GM19043 (cell line): ENCODE results near the gene SAPCD1.

ENCODE experiments used
- ATAC-seq: cut with Tn5 transposase; IDR thresholded peaks from one replicate; pipeline ENCODE4 v1.9.1; 2021; ENCODE audit warnings: low read depth; ENCODE audit not compliant: unreplicated experiment

SAPCD1 gene

DNA sequence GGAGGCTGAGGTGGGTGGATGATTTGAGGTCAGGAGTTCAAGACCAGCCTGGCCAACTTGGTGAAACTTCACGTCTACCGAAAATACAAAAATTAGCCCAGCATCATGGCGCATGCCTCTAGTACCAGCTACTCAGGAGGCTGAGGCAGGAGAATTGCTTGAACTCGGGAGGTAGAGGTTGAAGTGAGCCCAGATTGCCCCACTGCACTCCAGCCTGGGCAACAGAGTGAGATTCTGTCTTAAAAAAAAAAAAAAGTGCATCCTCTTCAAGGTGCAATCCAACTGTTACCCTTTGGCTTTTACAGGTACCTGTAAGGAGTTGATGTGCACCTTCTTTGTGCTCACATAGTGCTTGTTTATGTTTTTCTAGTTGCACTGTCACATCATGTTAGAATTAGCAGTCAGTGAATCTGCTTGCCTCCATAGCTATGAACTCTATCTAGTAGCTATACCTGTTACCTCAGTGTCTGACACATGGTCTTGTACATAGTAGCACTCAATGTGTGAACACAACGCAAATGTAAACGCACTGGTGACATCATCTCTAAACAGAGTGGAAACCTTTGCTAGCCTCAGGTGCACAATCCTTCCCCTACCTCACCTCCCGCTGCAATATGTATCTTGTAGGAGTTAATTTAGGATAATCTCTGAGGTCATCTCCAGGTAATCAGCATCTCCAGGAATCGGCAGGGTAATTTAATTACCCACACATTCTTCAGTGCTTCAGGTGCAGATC, 13.0 kb upstream of the SAPCD1 start:
- no peak for ATAC-seq

DNA sequence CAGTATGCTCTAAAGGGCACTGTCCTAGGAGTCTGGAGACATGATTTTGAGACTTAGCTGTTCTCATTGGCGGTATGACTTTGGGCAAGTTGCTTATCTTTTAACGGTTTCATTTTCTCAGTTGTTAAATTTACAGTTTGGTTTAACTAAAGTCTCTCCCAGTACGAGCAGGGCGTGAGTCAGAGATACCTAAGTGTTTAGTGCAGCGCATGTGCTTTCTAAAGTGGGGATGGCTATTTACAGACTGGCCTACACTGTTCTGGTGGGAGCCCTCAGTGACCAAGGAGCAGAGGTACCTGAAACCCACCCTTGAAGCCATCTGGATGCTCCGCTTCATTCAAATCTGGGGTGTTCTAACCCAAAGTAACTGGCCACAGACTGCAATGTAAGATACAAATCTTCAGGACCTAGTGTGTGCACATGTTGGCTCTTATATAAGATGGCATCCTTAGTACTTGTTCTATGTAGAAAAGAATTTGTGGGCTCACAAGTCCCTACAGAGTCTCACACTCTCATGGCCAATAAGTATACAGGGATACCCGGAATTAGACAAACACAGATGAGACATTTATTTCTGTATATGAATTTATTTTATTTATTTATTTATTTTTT, 11.9 kb upstream of the SAPCD1 start:
- ATAC-seq = no peak

DNA sequence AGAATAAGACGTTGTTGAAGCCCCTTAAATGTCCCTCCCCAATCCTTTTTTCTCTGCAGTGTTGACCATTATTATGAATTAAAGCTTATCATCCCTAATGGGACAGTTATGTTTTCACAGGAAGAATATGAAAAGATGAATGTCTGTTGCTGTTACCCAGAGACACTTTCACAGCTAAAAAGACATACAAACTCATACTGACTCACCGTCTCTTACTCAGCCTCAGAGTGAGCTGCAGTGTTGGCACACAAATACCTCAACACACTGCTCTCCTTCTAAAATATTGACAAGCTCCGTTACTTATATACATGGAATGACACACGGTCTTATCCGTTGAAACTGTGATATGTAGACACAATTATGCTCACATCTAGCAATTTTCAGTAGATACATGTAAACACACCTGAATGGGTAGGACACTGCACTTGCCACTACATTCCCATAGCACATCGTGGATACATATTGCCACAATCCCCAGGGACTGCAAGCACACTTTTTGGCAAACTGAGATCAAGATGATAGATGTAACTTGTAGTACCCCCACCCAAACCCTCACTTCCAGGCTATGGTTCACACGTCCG, 9.6 kb upstream of the SAPCD1 start:
- no peak for ATAC-seq

DNA sequence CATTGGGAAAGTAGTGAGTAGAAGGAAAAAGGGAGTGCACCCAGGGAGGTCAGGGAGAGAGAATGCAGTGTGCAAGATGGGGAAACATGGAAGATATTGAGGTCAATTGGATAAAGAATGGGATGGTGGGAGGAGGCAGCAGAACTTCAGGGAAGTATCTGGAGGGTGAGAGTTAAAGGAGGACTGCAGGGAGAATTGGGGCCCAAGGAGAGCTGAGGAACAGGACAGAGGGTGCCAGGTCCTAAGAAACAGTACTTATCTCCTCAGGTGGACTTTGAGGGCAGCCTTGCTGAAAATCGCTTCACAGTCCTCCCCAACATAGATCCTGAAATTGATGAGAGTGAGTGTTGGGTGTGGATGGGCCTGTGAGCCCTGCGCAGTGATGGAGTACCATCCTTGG, 4.2 kb upstream of the SAPCD1 start:
- no peak for ATAC-seq

DNA sequence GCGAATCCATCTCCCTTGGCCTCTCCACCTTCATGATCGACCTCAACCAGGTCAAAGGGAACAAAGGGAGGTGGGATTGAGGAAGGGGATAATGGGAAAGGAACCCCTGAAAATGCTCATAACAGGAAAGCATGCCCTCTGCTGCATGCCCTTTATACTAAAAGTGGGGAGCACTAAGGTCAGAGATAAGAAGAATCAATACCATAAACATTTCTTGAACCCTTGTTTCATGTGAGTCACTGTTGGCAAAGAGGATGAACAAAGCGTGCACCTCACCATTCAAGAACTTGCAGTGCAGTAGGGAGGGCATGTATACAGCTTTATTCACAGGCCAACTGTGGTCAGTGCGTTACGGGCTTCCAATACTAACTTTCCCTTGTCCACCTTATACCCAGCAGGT, 1.7 kb upstream of the SAPCD1 start:
- no peak for ATAC-seq

DNA sequence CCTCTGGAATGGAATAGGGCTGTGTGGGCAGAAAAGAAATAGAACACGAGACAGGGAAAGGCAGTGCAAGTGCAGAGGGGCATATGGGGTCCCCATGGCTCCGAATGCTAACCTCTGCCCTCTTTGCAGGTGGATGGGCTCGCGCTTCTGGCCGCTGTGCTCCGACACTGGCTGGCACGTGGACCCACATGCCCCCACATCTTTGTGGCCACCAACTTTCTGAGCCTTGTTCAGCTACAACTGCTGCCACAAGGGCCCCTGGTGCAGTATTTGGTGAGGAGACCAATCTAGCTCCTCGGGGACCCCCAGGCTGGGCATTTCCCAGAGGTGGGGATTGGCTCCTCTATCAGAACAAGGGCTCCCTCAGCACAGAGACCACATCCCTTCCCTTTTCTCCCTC, 1.1 kb upstream of the SAPCD1 start:
- no peak for ATAC-seq

DNA sequence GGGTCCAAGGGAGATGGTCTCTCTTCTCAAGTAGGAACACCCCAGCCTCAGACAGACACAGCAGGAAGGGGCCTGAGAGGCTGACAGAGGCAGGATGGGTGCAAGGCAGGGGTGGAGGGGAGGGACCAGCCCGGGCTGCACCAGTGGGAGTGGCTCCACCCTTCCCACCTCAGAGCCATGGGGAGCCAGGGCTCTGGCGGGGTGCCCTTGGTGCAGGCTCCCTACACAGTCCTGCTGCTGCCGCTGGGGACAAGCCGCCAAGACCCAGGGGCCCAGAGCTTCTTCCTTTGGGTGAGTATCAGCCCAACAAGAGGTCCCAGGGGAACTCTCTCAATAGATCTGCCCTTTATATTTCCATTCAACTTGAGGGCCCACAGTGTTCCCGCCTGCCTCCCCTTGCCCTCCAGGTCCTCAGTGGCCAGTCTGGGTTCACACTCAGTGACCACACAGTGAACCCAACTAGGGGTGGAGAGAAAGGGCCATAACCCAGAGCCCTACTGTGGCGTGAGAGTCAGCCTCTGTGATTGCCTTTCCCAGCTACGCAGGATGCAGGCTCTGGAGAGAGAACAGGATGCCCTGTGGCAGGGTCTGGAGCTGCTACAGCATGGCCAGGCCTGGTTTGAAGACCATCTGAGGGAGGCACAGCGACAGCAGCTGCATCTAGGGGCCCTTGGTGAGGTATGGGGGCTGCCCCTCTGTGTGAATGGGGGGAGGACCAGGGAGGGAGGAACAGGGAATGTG, 592 bp downstream of the SAPCD1 start:
- ATAC-seq = no peak

DNA sequence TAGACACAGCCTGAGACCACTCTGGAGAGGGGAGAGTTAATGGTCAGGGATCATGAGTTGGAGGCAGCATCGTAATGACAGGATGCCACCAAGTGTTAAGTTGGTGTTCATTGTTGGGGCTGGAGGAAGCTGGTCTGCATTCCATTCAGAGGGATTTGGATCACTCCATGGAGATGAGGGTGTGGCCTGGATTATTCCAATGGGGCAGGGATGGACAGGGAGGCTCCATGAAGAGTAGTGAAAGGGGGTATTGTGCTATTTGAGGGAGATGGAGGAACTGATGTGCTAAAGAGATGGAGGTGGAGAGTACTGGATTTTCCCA, 1.1 kb downstream of the SAPCD1 start:
- ATAC-seq = no peak

DNA sequence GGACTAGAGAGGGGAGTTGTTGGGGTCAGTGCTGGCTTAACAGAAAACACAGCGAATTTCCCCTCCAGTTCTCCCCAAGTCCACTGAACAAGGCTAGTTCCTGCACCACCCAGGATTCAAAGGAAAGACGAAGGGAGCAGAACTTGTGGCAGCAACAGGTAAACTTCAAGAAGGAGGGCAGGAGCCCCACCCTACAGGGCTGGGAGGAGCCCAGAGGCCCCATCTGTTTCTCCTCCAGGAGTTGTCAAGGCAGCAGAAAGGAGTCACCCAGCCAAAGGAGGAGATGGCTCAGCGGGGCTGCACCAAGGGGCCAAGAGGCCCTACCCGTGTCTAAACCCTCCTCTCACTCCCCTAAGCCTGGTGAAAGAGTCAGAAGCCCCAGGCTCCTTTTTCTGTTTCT, 1.7 kb downstream of the SAPCD1 start:
- ATAC-seq = no peak

DNA sequence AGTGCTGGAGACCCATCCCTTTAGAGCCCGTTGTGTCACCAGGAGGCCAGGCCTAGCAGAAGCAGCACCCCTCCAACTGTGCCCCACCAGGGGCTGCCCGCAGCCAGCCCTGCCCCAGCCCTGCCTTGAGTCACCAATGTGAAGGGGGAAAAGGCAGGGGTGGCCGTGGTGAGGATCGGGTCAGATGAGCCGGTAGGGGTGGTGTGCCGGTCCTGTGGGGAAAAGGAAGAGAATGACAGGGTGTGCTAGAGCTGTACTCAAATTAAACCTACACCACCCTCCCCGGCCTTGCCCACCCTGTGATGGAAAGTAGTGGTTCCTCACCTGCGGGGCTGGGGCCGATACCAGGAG, 3.1 kb downstream of the SAPCD1 start:
- ATAC-seq = no peak

DNA sequence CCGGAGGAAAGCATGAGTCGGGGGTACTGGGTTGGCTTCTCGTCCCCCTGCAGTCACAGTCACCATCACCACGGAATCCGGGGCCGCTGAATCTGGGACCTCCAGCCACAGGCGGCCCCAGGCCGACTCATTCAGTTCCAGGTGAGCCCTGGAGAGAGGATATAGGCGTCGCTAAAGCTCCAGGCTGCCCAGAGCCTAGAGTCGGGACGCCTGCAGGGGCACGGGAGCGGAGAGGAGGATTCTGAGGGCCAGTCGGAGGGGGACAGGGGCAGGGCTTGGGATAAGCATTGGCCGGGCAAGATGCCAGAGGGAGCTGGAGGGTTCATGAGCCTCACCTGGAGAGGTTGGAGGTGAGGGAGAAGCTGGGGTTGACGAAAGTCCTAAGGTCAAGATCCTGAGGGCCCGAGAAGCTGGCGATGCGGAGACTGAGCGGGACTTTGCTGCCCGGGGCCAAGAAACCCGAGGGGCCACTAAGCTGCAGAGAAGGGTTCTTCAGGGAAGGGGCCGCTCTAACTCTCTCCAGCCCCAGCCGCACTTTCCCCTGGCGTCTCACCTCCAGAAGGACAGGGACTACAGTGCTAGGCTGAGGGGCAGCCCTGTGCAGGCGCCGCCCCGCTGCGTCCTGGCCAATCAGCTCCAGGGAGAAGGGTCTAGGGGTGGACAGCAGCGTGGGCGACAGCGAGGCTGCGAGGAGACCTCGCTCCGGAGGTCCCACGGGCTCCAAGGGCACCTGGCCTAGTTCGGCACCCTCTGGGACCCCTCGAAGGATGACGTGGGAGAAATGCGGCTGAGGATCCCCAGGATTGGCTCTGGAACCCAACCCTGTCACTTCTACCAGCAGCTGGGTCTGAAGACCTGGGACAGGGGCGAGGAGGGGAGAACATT, 3.7 kb downstream of the SAPCD1 start:
- no peak for ATAC-seq

DNA sequence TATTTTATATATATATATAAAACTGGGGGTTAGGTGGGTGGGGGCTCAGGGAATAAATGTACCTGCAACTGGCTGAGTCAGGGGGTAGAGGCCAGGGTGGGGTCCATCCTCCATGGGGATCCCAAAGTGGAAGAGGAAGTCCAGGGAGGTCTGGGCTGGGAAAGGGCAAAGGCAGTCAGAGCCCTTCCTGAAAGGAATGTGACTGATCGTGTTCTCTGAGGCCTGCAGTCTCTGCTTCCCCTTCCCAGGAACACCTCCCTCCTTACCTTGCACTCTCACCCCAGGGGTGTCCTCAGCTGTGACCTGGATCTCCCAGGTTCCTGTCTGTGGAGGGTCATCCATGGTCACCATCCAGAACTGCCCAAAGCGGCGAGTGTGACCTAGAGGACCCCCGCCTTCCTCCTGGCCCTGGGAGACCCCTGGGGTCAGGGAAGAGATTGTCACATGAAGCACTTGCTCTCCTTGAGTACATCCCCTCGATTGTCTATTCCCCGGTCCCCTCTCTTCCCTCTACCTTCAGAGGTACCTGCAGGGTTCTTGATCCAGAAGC, 4.7 kb downstream of the SAPCD1 start:
- no peak for ATAC-seq

DNA sequence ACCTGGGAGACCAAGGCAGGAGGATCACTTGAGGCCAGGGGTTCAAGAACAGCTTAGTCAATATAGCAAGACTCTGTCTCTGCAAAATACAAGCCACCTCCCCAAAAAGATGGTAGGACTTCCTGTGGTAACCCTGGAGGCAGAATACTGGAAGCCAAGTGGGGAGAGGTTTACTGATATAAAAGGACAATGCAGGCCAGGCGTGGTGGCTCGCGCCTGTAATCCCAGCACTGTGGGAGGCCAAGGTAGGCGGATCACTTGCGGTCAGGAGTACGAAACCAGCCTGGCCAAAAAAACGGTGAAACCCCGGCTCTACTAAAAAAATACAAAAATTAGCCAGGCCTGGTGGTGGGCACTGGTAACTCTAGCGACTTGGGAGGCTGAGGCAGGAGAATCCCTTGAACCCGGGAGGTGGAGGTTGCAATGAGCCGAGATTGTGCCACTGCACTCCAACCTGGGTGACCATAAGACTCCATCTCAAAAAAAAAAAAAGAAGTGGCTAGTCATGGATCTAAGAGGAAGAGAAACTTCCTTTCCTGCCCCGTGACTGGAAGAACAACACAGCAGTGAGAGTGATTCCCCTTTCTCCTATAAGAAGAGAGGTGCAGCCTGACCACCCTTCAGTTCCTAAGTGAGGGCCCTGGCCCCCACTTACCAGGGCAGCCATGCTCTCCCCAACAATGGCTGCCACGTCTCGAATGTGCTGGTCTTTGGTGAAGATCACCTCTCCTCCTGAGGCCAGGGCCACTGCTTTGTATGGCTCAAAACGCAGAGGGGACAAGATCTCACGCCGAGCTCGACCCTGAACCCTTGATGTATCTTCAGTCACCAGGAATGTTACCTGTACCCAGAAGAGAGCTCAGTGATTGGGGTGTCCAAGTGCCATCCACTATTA, 6.2 kb downstream of the SAPCD1 start:
- ATAC-seq = no peak

DNA sequence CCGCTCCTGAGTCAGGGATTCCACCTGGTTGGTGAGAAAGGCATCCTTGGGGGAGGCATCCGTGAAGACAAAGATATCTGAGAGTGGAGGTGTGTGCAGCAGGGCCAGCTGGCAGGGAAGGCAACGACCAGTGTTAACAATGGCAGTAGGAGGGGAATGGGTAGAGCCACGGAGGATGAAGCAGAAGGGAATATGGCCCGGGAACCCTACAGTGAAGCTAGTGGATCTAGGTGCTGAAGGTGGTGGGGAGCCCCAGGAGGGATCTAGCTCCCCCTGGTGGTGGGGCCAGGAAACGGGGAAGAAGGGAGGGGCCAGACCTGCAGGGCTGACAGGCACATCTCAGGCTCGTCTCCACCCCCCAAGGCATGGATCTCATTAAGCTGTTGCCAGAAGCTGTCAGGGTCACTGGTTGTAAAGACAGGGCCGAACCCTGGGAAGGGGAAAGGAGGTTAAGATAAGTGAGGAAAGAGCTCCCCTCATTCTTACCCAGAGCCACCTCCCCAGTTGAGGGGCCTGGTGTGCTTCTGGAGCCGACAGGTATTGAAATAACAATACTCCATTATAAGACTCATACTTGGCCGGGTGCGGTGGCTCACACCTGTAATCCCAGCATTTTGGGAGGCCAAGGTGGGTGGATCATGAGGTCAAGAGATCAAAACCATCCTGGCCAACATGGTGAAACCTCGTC, 7.4 kb downstream of the SAPCD1 start:
- no peak for ATAC-seq

DNA sequence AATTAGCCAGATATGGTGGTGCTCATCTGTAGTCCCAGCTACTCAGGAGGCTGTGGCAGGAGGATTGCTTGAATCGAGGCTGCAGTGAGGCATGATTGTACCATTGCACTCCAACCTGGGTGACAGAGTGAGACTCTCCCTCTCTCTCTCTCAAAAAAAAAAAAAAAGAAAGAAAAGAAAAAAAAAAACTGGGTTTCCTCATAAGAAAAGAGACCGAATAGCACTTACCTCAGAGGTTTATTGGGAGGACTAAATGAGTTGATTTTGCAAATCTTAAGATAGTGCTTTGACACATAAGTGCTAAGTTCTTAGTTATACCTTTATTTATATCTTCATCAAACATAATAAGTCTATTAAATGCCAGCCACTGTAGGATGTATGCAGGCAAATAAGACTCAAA, 8.4 kb downstream of the SAPCD1 start:
- no peak for ATAC-seq

DNA sequence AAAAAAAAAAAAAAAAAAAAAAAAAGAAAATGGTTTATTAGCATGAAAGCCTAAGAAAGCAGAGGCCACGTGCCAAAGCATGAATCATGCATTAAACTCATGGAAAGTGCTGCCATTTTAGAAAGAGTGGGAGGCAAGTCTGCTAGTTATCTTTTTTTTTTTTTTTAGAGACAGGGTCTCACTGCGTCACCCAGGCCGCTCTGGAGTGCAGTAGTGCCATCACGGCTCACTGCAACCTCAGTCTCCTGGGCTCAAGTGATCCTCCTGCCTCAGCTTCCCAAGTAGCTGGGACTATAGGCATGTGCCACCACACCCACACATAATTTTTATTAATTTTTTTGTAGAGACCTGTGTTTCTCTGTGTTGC, 9.5 kb downstream of the SAPCD1 start:
- ATAC-seq = no peak

DNA sequence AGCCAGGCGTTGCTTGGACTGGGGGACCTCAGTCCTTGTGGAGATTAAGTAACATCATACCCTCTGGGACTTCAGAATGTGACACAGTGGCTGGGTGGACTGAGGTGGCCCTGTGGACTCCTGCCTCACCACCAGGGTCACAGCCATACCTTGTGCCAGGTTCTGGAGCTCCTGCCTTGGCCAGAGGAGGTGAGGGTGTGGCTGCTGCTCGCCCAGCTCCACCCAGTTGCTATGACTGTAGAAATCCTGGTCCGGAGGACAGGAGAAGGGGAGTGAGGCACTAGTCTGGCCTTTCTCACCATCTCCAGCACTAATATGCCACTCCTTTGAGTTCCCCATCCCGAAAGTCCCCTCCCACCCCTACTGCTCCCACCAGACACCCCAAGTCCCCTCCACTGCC, 12.7 kb downstream of the SAPCD1 start:
- no peak for ATAC-seq

DNA sequence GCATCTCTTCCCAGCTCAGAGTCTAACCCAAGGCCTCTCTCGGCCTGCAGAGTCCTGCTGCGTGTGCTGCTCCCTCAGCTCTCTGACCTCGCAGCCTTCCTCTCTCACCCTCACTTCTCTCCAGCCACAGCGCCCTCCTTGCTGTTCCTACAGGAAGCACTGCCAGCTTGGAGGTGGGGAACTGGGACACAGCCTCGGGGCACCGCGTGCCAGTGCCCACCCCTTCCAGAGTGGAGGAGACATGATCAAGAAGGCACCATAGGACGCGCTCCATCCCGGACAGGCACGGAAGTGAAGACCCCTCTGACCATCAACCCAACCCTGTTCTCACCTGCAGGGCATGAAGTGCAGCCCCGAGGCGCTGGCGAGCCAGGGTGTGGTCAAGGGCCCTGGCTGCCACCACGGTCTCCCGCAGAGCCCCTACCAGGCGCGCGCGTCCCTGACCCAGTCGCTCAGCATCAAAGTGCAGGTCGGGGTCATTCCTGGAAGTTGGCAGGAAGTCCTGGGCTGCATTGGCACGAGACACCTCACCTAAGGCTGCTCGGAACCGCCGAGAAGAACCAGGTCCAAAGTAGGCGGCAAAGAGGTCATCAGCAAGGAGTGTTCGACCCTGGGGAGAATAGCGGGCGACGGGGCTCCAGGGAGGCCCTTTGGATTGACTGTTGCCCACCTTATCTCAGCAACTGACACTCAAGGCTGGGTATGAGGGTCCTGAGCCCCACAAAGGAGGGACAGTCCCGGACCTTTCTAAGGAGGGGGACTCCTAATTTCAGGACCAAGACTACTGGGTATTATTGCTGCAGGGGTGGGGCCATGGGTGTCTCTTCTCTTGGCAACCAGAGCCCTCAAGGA, 13.4 kb downstream of the SAPCD1 start:
- no peak for ATAC-seq
